ENCODE data around the gene EFCAB12. TPM values are rescaled to one million over a fixed set of nuclear protein-coding genes. Genes with fewer than 3 reads are reported as not detected.
"Not testable (repeated sequence)": the region's sequence is repeated elsewhere in the genome, so short reads cannot be mapped to it uniquely, and the experiment has no call there.

Gene EFCAB12
- total and polyA plus RNA-seq, 2 donors (not counting 3 experiments of a cell fraction or from before 2014, with no cell fraction given): 0.15 to 0.49 TPM

- no peak for DNase-seq (ENCODE audit: low read depth, low spot score)
- H3K79me2 ChIP-seq (ENCODE audit: control insufficient read depth, insufficient read depth, low read length): peaks cover 40% of the 10 kb centered on the region
- ChIA-PET CTCF (no interaction called here), POLR2A (no interaction called here)
- H3K4me3 ChIP-seq (replicated peaks in 1 of 3; ENCODE audit: insufficient read depth in 1 of 3, low read depth in 1 of 3, low read length in 3 of 3): no peak overlapping the region
- H3K4me1 ChIP-seq (ENCODE audit: control insufficient read depth, extremely low read depth, insufficient read depth, low read length): peaks cover 38% of the 10 kb centered on the region
- no peak for FAIRE-seq
- H3K27me3 ChIP-seq (ENCODE audit: control insufficient read depth in 2 of 2, insufficient read depth in 2 of 2, low read length in 2 of 2): no peaks in the 10 kb centered on the region
- H3K9me3 ChIP-seq (replicated peaks; ENCODE audit: control insufficient read depth, insufficient read depth, low read length): no peaks in the 10 kb centered on the region
- H2AFZ ChIP-seq (ENCODE audit: low read depth, low read length): no peak overlapping the region
- BruUV-seq (replicated peaks): no TSS peak
- H3K27ac ChIP-seq (ENCODE audit: insufficient read depth, low read depth, low read length): no peak overlapping the region
- intact Hi-C loops (cut with micrococcal nuclease) (no loop called here), dilution Hi-C loops (cut with MboI; ENCODE audit: extremely low pct_ligation_motif_present, low sequenced_read_pairs) (no loop called here)
- H3K4me2 ChIP-seq (ENCODE audit: insufficient read depth, low read length): no peak overlapping the region
- TF ChIP-seq GATA2 (IDR thresholded peaks at IDR 0.05; ENCODE audit: insufficient read depth, insufficient read length, low read depth, low read length) (no peak), MYC (IDR thresholded peaks at IDR 0.05; ENCODE audit: low read depth, low read length) (no peak), JUN (IDR thresholded peaks at IDR 0.05; ENCODE audit: borderline replicate concordance, insufficient read depth, insufficient read length, low read depth) (no peak), POLR2A (IDR thresholded peaks at IDR 0.05; ENCODE audit: low read depth, low read length) (no peak), FOS (IDR thresholded peaks at IDR 0.05; ENCODE audit: borderline replicate concordance, insufficient read depth, low read length) (no peak), POLR2AphosphoS5 (IDR thresholded peaks at IDR 0.05; ENCODE audit: insufficient read depth, low read depth, low read length) (no peak), CTCF (IDR thresholded peaks at IDR 0.05; ENCODE audit: extremely low read depth in 1 of 2, insufficient read depth in 1 of 2, low read depth in 1 of 2, low read length in 2 of 2) (no peak), EZH2 (IDR thresholded peaks at IDR 0.05; ENCODE audit: borderline replicate concordance, low read depth, low read length, severe bottlenecking) (no peak)
- TF ChIP-seq, protein P1, sequence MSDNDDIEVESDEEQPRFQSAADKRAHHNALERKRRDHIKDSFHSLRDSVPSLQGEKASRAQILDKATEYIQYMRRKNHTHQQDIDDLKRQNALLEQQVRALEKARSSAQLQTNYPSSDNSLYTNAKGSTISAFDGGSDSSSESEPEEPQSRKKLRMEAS (IDR thresholded peaks at IDR 0.05; ENCODE audit: insufficient read depth, insufficient read length): no peak
- peaks cover 4 to 15% of the 10 kb centered on the region in 2 experiments for H3K36me3 ChIP-seq (ENCODE audit: control insufficient read depth in 2 of 2, extremely low read depth in 1 of 2, insufficient read depth in 2 of 2, low read length in 2 of 2)
- no peaks in the 10 kb centered on the region for H3K9me1 ChIP-seq (replicated peaks; ENCODE audit: control insufficient read depth, extremely low read depth, insufficient read depth, low read length)
- no peaks in the 10 kb centered on the region for H4K20me1 ChIP-seq (replicated peaks; ENCODE audit: control insufficient read depth, extremely low read depth, insufficient read depth, low read length)
- H3K9ac ChIP-seq (replicated peaks; ENCODE audit: extremely low read depth, insufficient read depth, low read length): no peak overlapping the region
Observed at GRCh38 chr3:129393271-129393670, 35.2 kb downstream of the EFCAB12 start.

DNA sequence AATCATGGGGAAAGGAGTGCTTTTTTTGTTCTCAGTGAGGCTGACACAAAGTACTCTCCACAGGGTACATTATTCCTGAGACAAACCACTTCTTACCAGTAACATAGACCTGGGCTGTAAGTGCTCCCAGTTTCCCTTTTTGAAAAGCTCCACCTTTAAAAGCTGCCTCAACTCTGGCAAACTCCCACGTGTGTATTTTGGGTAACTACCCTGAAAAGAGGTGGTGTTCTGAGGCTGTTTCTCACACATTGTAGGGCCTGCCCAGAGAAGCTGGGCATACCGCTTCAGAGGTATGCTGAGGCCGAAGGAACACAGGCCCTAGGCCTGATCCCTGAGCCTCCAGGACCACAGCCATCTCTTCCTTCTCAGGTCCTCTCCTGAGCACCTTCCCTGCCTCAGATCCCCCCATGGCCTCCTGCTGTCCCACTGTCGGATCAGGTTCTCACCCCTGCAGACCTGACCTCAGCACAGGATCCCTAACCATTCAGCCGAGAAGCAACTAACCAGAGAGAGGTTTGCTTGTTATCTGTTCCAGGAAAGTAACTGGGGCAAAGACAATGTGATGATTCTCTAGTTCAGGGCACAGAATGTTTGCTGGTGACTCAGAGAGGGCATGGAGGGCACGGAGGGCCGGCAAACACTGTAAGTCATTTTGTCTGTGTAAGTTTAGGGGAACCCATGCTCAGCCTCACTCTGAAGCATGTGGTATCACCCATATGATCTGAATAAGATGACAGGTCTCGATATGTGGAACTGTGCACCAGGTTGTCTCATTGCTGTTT, 36.1 kb downstream of the EFCAB12 start:
- peak; percentile 26 for FAIRE-seq
- Histone ChIP-seq H3K36me3 (ENCODE audit: control insufficient read depth in 2 of 2, extremely low read depth in 1 of 2, insufficient read depth in 2 of 2, low read length in 2 of 2) (peaks cover 5 to 15% of the 10 kb centered on the region in 2 experiments), H3K79me2 (ENCODE audit: control insufficient read depth, insufficient read depth, low read length) (peaks cover 30% of the 10 kb centered on the region), H3K4me1 (ENCODE audit: control insufficient read depth, extremely low read depth, insufficient read depth, low read length) (peaks cover 43% of the 10 kb centered on the region), H3K27ac (ENCODE audit: insufficient read depth, low read depth, low read length) (peak overlapping the region; percentile 53)
- H3K9me3 ChIP-seq (replicated peaks; ENCODE audit: control insufficient read depth, insufficient read depth, low read length); H2AFZ ChIP-seq (ENCODE audit: low read depth, low read length); dilution Hi-C loops (cut with MboI; ENCODE audit: extremely low pct_ligation_motif_present, low sequenced_read_pairs); H3K9ac ChIP-seq (replicated peaks; ENCODE audit: extremely low read depth, insufficient read depth, low read length); intact Hi-C loops (cut with micrococcal nuclease); DNase-seq (ENCODE audit: low read depth, low spot score); H3K9me1 ChIP-seq (replicated peaks; ENCODE audit: control insufficient read depth, extremely low read depth, insufficient read depth, low read length); H3K27me3 ChIP-seq (ENCODE audit: control insufficient read depth in 2 of 2, insufficient read depth in 2 of 2, low read length in 2 of 2); POLR2A ChIA-PET; H4K20me1 ChIP-seq (replicated peaks; ENCODE audit: control insufficient read depth, extremely low read depth, insufficient read depth, low read length); BruUV-seq (replicated peaks); H3K4me3 ChIP-seq (replicated peaks in 1 of 3; ENCODE audit: insufficient read depth in 1 of 3, low read depth in 1 of 3, low read length in 3 of 3); CTCF ChIA-PET; H3K4me2 ChIP-seq (ENCODE audit: insufficient read depth, low read length): not testable (repeated sequence)

All from endothelial cell of umbilical vein (primary cell).